HG03521 (cell line): ENCODE results near the gene CCDC149.

ENCODE experiments used
- ATAC-seq: cut with Tn5 transposase; IDR thresholded peaks from one replicate; pipeline ENCODE4 v1.9.1; 2021; ENCODE audit warnings: mild to moderate bottlenecking, moderate library complexity; ENCODE audit not compliant: unreplicated experiment

CCDC149 gene

GRCh38 chr4:24805566-24805965 lies 107.3 kb downstream of the CCDC149 start:
- ATAC-seq: no peak

GRCh38 chr4:24805067-24805466 lies 107.8 kb downstream of the CCDC149 start:
- ATAC-seq: no peak

- no peak for ATAC-seq
Measured at GRCh38 chr4:24802648-24803047, 110.2 kb downstream of the CCDC149 start.

GRCh38 chr4:24801136-24801855 lies 111.5 kb downstream of the CCDC149 start:
- no peak for ATAC-seq

- no peak for ATAC-seq
Measured at GRCh38 chr4:24800325-24800895, 112.4 kb downstream of the CCDC149 start.

- no peak for ATAC-seq
Measured at GRCh38 chr4:24799544-24800324, 113.1 kb downstream of the CCDC149 start.

- ATAC-seq: no peak
Measured at GRCh38 chr4:24799196-24799543, 113.7 kb downstream of the CCDC149 start.

GRCh38 chr4:24798036-24798610 lies 114.7 kb downstream of the CCDC149 start:
- no peak for ATAC-seq

- no peak for ATAC-seq
Measured at GRCh38 chr4:24796620-24797019, 116.2 kb downstream of the CCDC149 start.

GRCh38 chr4:24795666-24796381 lies 117.0 kb downstream of the CCDC149 start:
- ATAC-seq: no peak

GRCh38 chr4:24794916-24795665 lies 117.8 kb downstream of the CCDC149 start, which contains the start of gene SOD3:
TSS of gene SOD3 (plus strand) at chr4:24795573. CDS start at chr4:24799522, 3,949 bp downstream.
- ATAC-seq: no peak

- no peak for ATAC-seq
Measured at GRCh38 chr4:24794480-24794879, 118.4 kb downstream of the CCDC149 start.

- ATAC-seq: no peak
Measured at GRCh38 chr4:24794051-24794450, 118.8 kb downstream of the CCDC149 start.

- ATAC-seq: no peak
Measured at GRCh38 chr4:24793219-24794005, 119.4 kb downstream of the CCDC149 start.

- ATAC-seq: no peak
Measured at GRCh38 chr4:24792552-24792951, 120.3 kb downstream of the CCDC149 start.

GRCh38 chr4:24791043-24791442 lies 121.8 kb downstream of the CCDC149 start:
- ATAC-seq: no peak

- ATAC-seq: no peak
Measured at GRCh38 chr4:24783506-24783905, 129.3 kb downstream of the CCDC149 start.

GRCh38 chr4:24781999-24782745 lies 130.7 kb downstream of the CCDC149 start:
- no peak for ATAC-seq
